Spinal cord (tissue), 10 donors: ENCODE measurements around the gene NR2F2. TPM values are rescaled to one million over a fixed set of nuclear protein-coding genes. Genes with fewer than 3 reads are reported as not detected.

Source experiments
- DNase-seq, 6 donors: peaks; one replicate each; pipeline versions ENCODE4 v3.0.0 to v3.0.0-alpha.2; 2013 to 2015; ENCODE audit warnings: low spot score in 6 of 6, low read depth in 4 of 6
- H3K27ac ChIP-seq: one replicate; pipeline ENCODE4 v1.5.1; 2013; ENCODE audit warnings: low read depth, low read length, control low read depth
- H3K27me3 ChIP-seq: one replicate; pipeline ENCODE4 v1.6.1; 2013; ENCODE audit warnings: low read length; ENCODE audit not compliant: control insufficient read depth, insufficient read depth
- H3K36me3 ChIP-seq: one replicate; pipeline ENCODE4 v1.6.1; 2013; ENCODE audit warnings: low read length; ENCODE audit not compliant: control insufficient read depth, insufficient read depth
- H3K4me1 ChIP-seq: one replicate; pipeline ENCODE4 v1.6.1; 2013; ENCODE audit warnings: low read length; ENCODE audit not compliant: control insufficient read depth, insufficient read depth
- H3K4me3 ChIP-seq: one replicate; pipeline ENCODE4 v1.5.1; 2013; ENCODE audit warnings: low read depth, low read length, control low read depth
- H3K9me3 ChIP-seq: one replicate; pipeline ENCODE4 v1.6.1; 2013; ENCODE audit warnings: low read length; ENCODE audit not compliant: control insufficient read depth, insufficient read depth
- WGBS: methylation state at CpG from one replicate; pipeline ENCODE4 v1.1.5; 2013; ENCODE audit warnings: missing lambda C conversion rate; ENCODE audit not compliant: insufficient coverage; 5-methylcytosine and 5-hydroxymethylcytosine counted together
- polyA plus RNA-seq, 2 donors: library from polyadenylated mRNA; unstranded; fragments of 120-200 nt; gene quantifications; one replicate each; pipeline ENCODE4 v1.2.1, GENCODE V29; 2013; ENCODE audit not compliant: insufficient read length in 2 of 2
- total RNA-seq, 2 donors: library from RNA; depleted of rRNA in 1 of 2; stranded (reverse); fragments of 120-200 nt in 1 of 2; fragments of >200 nt in 1 of 2; gene quantifications; one replicate each; pipeline versions ENCODE4 v1.2.3 to v1.2.4, GENCODE V29; 2013 to 2014
- donor health status: healthy.

NR2F2 gene
- total and polyA plus RNA-seq, 4 donors, result 21.4 to 96.9 (median 67.6) TPM

DNA sequence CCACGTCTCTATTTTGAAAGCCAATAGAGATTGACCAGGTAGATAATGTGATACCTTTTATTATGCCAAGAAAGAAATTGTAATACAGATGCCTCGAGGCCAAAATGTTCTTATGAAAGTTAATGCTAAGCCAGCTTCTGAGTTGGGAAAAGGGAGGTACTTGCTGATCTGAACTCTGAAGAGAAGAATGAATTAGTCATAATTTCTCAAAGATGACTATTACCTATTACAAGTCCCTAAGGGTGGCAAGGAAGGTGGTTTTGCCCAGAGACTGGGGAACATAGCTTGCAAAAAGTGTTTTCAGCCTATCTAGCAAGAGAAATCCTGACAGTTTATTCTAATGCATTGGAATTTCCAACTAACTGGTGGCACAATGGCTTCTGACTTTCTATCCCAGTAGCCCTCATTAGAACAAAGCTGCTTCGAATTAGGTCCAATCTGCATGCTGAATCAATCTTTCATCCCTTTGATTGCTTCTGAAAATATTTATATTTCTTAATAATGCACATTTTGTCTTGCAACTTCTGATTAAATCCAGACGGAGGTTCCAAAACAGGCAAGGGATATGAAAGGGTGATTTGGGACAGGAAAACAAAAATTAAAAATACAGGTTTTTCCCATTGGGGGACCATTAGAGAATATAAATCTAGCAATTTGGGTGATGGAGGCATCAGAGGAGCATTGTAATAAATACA is 17.7 kb upstream of the NR2F2 start:
- Histone ChIP-seq H3K9me3 (no peaks in the 10 kb centered on the region), H3K36me3 (no peaks in the 10 kb centered on the region), H3K4me3 (no peak overlapping the region), H3K4me1 (no peaks in the 10 kb centered on the region), H3K27me3 (no peaks in the 10 kb centered on the region), H3K27ac (no peak overlapping the region)
- no peak for DNase-seq
- WGBS, result 100% methylated on average over 1 of the region's 4 CpGs

- H3K4me3 ChIP-seq, result no peak overlapping the region
- no peak overlapping the region for H3K27ac ChIP-seq
- no peaks in the 10 kb centered on the region for H3K36me3 ChIP-seq
- no peak for DNase-seq
- no peaks in the 10 kb centered on the region for H3K4me1 ChIP-seq
- no peaks in the 10 kb centered on the region for H3K9me3 ChIP-seq
- H3K27me3 ChIP-seq, result peaks cover 2% of the 10 kb centered on the region
These were observed 16.0 kb upstream of the NR2F2 start for GRCh38 chr15:96314518-96314917.

DNA sequence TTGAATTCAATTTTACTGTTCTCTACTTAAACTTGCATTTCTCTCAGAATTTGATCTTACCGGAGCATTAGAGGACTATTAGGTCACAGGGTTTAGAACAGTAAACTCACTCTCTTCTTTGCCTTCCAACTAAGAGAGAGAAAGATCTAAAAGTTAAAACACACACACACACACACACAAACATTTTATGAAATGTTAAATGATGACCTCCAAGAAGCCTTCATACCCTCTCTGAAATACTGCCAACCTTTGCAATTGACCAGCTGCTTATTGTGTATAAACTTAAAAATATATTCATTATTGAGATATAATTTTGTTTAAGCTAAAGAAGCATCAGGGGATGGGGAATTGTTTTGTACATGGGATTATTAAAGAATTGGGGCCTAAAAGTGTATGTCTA is 15.5 kb upstream of the NR2F2 start:
- no peak for DNase-seq
- Histone ChIP-seq H3K27ac (no peak overlapping the region), H3K4me1 (no peaks in the 10 kb centered on the region), H3K27me3 (peaks cover 5% of the 10 kb centered on the region), H3K9me3 (no peaks in the 10 kb centered on the region), H3K4me3 (no peak overlapping the region), H3K36me3 (no peaks in the 10 kb centered on the region)
- no CpG with 5 or more reads among the region's 1 CpG for WGBS

- Histone ChIP-seq H3K9me3 (no peaks in the 10 kb centered on the region), H3K27ac (no peak overlapping the region), H3K27me3 (peaks cover 24% of the 10 kb centered on the region), H3K4me1 (peaks cover 14% of the 10 kb centered on the region), H3K36me3 (no peaks in the 10 kb centered on the region), H3K4me3 (no peak overlapping the region)
- 80% methylated on average over 1 of the region's 2 CpGs for WGBS
- no peak for DNase-seq
These were observed 13.4 kb upstream of the NR2F2 start for GRCh38 chr15:96316953-96317629.

DNA sequence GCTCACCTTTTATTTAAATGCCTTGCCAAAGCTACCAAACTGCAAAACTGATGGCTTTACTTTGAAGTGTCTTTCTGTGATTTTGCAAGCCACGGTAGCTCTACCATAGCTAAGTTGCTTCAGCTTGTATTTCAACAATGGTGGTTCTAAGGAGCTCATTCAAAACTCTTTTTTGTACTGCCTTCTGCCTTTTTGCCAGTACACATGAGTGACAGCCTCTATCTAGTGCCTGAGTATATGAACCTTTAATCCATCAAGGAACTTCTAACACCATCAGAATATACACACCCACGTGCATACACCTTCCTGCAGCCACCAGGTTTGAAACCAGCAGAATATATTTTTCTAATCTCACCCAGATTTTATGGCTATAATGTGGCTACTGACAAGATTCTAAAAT is 10.4 kb upstream of the NR2F2 start:
- 86% methylated on average over 1 of the region's 2 CpGs for WGBS

GRCh38 chr15:96320703-96321638 is 9.5 kb upstream of the NR2F2 start:
- peak overlapping the region; percentile 26 for H3K4me3 ChIP-seq
- peaks cover 37% of the 10 kb centered on the region for H3K4me1 ChIP-seq
- peak overlapping the region; percentile 94 for H3K27ac ChIP-seq
- peaks cover 62% of the 10 kb centered on the region for H3K27me3 ChIP-seq
- H3K9me3 ChIP-seq, result no peaks in the 10 kb centered on the region
- 31% methylated on average over 13 of the region's 28 CpGs for WGBS
- no peaks in the 10 kb centered on the region for H3K36me3 ChIP-seq
- DNase-seq, result peak in 2 of 6 donors; percentile 63 to 71

More for the DNA sequence above, 10.4 kb upstream of the NR2F2 start:
- Histone ChIP-seq H3K4me3 (no peak overlapping the region), H3K27me3 (peaks cover 53% of the 10 kb centered on the region), H3K4me1 (peaks cover 37% of the 10 kb centered on the region), H3K27ac (peak overlapping the region; percentile 10), H3K9me3 (no peaks in the 10 kb centered on the region), H3K36me3 (no peaks in the 10 kb centered on the region)
- DNase-seq, result peak in 1 of 6 donors; percentile 22

GRCh38 chr15:96321639-96322535 is 8.6 kb upstream of the NR2F2 start:
- H3K27me3 ChIP-seq, result peaks cover 70% of the 10 kb centered on the region
- peak overlapping the region; percentile 94 for H3K27ac ChIP-seq
- WGBS, result 2% methylated on average over 60 of the region's 64 CpGs
- DNase-seq, result peak in 3 of 6 donors; percentile 54 to 72 (median 69)
- peaks cover 42% of the 10 kb centered on the region for H3K4me1 ChIP-seq
- H3K36me3 ChIP-seq, result no peaks in the 10 kb centered on the region
- H3K9me3 ChIP-seq, result no peaks in the 10 kb centered on the region
- peak overlapping the region; percentile 92 for H3K4me3 ChIP-seq

DNA sequence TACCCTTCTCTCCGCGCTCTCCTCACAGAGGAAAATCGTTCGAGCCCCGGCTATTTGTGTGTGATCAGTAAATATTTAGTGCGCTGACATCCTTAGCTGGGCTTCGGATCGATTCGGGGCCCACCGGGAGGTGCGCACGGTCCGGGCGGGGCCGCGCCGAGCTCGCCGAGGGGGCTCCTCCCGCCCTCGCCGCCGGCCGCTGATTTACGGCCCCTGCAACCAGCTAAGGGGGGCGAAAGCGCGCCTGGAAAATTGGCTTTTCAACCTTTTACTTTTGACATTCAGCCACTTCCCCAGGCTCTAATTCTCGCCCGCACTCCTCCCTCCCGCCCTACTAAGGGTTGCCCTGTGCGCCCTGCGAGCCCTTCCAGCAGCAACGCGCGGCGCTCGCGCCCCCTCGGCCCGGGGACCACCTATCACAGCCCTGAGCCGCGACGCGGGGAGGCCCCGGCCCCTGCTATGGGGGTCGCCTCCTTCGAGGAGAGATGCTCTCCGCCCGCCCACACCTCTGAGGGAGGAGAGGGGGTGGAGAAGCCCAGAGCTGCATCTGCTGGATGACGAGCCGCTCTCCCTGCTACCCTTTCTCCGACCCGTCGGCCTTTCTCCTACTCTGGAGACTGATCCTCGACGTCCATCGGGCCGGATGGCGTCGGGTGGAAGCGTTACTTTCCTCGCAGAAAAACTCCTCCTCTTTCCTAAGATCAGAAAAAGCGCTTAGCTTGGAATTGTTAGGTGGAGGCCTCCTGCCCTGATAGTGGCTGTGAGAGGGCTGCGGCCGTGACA is 7.8 kb upstream of the NR2F2 start:
- peak overlapping the region; percentile 94 for H3K27ac ChIP-seq
- 5% methylated on average over 47 of the region's 66 CpGs for WGBS
- H3K36me3 ChIP-seq, result no peaks in the 10 kb centered on the region
- peaks cover 44% of the 10 kb centered on the region for H3K4me1 ChIP-seq
- H3K4me3 ChIP-seq, result peak overlapping the region; percentile 92
- H3K9me3 ChIP-seq, result no peaks in the 10 kb centered on the region
- peaks cover 70% of the 10 kb centered on the region for H3K27me3 ChIP-seq
- peak in 1 of 6 donors; percentile 71 for DNase-seq
